ENCODE results near the gene CNTRL.
"Not testable (repeated sequence)": the region's sequence is repeated elsewhere in the genome, so short reads cannot be mapped to it uniquely, and the experiment has no call there.

CNTRL gene

GRCh38 chr9:121074370-121075250 is at the start of gene CNTRL:
TSS of gene CNTRL (plus strand) at chr9:121074955. CDS start at chr9:121088327, 13,372 bp downstream.
- peak; percentile 85 for DNase-seq (ENCODE audit: low read depth)

DNA sequence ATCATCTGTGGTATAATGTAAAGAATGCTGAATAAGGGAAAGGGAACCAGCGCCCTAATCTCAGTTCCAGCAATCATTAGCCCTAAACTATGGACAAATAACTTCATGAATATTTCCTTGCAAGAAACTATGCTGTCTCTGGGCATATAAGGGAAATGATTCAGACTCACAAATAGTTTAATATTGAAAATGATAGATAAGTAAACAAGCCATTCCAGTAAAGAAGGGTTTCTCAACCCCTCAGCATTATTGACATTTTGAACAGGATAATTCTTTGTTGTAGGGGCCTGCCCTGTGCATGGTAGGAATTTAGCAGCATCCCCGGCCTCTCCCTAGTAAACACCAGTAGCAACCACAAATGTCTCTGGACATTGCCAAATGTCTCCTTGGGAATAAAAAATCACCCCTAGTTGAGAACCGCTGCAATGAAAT is 48.5 kb upstream of the CNTRL start:
- peak; percentile 84 for DNase-seq (ENCODE audit: low read depth)

GRCh38 chr9:121026768-121027167 is 48.0 kb upstream of the CNTRL start:
- DNase-seq (ENCODE audit: low read depth) = no peak

DNA sequence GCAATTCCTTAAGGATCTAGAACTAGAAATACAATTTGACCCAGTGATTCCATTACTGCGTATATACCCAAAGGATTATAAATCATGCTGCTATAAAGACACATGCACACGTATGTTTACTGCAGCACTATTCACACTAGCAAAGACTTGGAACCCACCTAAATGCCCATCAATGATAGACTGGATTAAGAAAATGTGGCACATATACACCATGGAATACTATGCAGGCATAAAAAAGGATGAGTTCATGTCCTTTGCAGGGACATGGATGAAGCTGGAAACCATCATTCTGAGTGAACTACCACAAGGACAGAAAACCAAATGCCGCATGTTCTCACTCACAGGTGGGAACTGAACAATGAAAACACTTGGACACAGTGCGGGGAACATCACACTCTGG is 46.5 kb upstream of the CNTRL start:
- not testable (repeated sequence) for DNase-seq (ENCODE audit: low read depth)

DNA sequence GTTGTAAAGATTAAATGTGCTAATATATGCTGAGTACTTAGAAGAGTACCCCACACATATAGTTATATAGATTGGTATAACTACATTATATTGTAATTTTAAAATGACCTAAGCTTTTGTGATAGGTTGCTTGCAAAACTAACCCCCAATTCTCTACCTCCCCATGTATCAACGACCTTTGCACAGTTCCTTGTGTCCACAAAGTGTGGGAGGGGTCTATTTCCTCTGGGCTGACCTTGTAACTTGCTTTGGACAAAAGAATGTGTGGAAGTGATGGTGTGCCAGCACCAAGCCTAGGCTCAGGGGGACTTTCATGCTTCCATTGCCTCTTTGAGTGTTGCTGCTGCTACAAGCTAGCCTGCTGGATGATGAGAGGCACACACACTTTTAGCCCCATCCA is 45.3 kb upstream of the CNTRL start:
- DNase-seq (ENCODE audit: low read depth) = no peak

GRCh38 chr9:121034529-121034928 is 40.2 kb upstream of the CNTRL start:
- DNase-seq (ENCODE audit: low read depth) = no peak

- DNase-seq (ENCODE audit: low read depth) = not testable (repeated sequence)
Measured at GRCh38 chr9:121035717-121036116, 39.0 kb upstream of the CNTRL start.

DNA sequence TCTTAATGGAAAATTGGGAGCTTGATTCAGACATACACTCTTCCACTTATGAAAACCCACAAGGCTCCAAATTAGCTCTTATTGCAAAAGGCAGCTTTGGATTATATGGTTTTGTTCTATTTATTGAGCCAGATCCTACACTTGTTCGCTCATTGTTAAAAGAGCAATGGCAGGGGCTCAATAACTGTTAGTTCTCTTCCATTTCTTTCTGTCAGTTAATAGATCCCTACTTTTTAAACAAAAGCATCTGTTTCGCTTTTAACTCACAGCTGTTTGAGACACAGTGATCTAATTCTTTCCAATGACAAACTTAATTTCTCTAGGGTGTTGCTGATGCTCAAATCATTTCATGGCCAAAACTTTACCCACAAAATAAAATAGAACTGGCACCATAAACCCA is 36.4 kb upstream of the CNTRL start:
- DNase-seq (ENCODE audit: low read depth) = peak; percentile 21

GRCh38 chr9:121038804-121039203 is 36.0 kb upstream of the CNTRL start:
- DNase-seq (ENCODE audit: low read depth) = no peak

GRCh38 chr9:121048175-121048574 is 26.6 kb upstream of the CNTRL start:
- no peak for DNase-seq (ENCODE audit: low read depth)

- peak; percentile 34 for DNase-seq (ENCODE audit: low read depth)
Measured at GRCh38 chr9:121048618-121049017, 26.1 kb upstream of the CNTRL start.

- DNase-seq (ENCODE audit: low read depth) = no peak
Measured at GRCh38 chr9:121050128-121050988, 24.4 kb upstream of the CNTRL start, which contains the start of gene C5. TSS of gene C5 (minus strand) at chr9:121050275. CDS start at chr9:121050246, 29 bp downstream.

DNA sequence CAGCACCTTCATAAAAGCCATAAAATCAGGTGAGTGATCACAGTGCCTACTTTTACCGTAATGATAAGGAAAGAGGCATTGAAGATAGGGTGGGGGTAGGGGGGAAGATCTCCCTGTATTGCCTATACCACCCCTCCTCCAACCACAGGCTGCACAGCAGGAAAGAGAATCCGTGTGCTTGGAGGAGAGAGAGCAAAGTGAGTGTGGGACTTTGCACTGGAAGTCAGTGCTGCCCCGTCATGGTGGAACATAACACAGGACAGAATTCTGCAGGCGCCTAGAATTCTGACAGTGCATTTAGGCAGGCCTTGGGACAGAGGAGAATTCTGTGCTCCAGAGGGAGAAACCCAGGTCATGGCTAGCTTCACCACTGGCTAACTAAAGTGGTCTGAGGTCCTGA is 21.2 kb upstream of the CNTRL start:
- no peak for DNase-seq (ENCODE audit: low read depth)

GRCh38 chr9:121055642-121056143 is 19.1 kb upstream of the CNTRL start:
- no peak for DNase-seq (ENCODE audit: low read depth)

DNA sequence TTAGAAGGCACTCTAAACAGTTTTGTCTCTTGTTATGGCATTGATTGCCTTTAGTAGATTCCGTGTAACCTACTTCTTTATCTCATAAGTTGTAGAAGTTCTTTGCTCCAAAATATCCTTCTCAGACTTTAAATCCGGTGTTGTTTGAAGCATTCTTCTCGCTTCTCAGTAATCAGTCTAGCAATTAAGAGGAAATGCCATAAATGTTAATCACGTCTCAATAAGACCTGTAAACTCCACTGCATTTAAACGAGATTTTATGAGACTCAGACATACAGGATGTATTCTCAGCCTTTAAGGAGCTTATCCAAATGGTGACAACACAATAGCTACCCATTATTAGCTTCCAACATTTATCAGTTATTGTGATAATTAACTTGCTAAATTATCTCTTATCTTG is 16.9 kb upstream of the CNTRL start:
- no peak for DNase-seq (ENCODE audit: low read depth)

- no peak for DNase-seq (ENCODE audit: low read depth)
Measured at GRCh38 chr9:121059513-121059912, 15.2 kb upstream of the CNTRL start.

- DNase-seq (ENCODE audit: low read depth) = peak; percentile 61
Measured at GRCh38 chr9:121059998-121060636, 14.6 kb upstream of the CNTRL start.

GRCh38 chr9:121066850-121067249 is 7.9 kb upstream of the CNTRL start:
- DNase-seq (ENCODE audit: low read depth) = no peak

- no peak for DNase-seq (ENCODE audit: low read depth)
Measured at GRCh38 chr9:121067640-121068039, 7.1 kb upstream of the CNTRL start.

DNA sequence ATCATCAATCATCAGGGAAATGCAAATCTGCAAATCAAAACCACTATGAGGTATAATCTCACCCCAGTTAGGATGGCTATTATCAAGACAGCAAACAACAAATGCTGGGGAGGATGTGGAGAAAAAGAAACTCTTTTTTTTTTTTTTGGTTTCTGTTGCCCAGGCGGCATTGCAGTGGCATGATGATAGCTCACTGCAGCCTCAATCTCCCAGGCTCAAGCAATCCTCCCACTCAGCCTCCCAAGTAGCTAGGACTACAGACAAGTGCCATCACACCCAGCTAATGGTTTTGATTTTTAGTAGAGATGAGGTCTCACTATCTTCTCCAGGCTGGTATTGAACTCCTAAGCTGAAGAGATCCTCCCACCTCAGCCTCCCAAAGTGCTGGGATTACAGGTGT is 5.4 kb upstream of the CNTRL start:
- no peak for DNase-seq (ENCODE audit: low read depth)

GRCh38 chr9:121071370-121071755 is 3.4 kb upstream of the CNTRL start:
- DNase-seq (ENCODE audit: low read depth) = no peak

- DNase-seq (ENCODE audit: low read depth) = peak; percentile 52
Measured at GRCh38 chr9:121071756-121072421, 2.9 kb upstream of the CNTRL start.
